D721Med (cell line): ENCODE results near the gene SETD3.

ENCODE experiments used
- DNase-seq: peaks from one replicate; pipeline ENCODE4 v3.0.0; 2011; ENCODE audit warnings: low spot score; ENCODE audit not compliant: insufficient read length
- FAIRE-seq: peaks from 2 replicates; lab custom pipeline; 2011; peaks lifted over from hg19 to GRCh38; lab: Jason Lieb, UNC
- CTCF ChIP-seq: IDR thresholded peaks from 2 replicates; pipeline ENCODE4 v1.5.1; 2012; ENCODE audit warnings: mild to moderate bottlenecking, control low read depth; ENCODE audit not compliant: insufficient read depth; ENCODE audit errors: missing control alignments

Gene SETD3

GRCh38 chr14:99512571-99513182, 32.0 kb upstream of the SETD3 start:
- no peak for TF ChIP-seq CTCF
- DNase-seq (no peak), FAIRE-seq (no peak)

- DNase-seq (no peak), FAIRE-seq (no peak)
- TF ChIP-seq CTCF, result no peak
Measured at GRCh38 chr14:99512110-99512449, 31.4 kb upstream of the SETD3 start.

GRCh38 chr14:99511421-99512109, 30.9 kb upstream of the SETD3 start:
- FAIRE-seq (no peak), DNase-seq (no peak)
- TF ChIP-seq CTCF, result no peak

GRCh38 chr14:99510556-99511139, 30.0 kb upstream of the SETD3 start:
- no peak for DNase-seq
- FAIRE-seq, result no peak
- TF ChIP-seq CTCF, result no peak

- FAIRE-seq, result no peak
- no peak for TF ChIP-seq CTCF
- no peak for DNase-seq
Measured at GRCh38 chr14:99509871-99510555, 29.4 kb upstream of the SETD3 start.

- DNase-seq (no peak), FAIRE-seq (no peak)
- no peak for TF ChIP-seq CTCF
Measured at GRCh38 chr14:99508896-99509629, 28.4 kb upstream of the SETD3 start.
